ENCODE results near the gene CENPN.

DNA sequence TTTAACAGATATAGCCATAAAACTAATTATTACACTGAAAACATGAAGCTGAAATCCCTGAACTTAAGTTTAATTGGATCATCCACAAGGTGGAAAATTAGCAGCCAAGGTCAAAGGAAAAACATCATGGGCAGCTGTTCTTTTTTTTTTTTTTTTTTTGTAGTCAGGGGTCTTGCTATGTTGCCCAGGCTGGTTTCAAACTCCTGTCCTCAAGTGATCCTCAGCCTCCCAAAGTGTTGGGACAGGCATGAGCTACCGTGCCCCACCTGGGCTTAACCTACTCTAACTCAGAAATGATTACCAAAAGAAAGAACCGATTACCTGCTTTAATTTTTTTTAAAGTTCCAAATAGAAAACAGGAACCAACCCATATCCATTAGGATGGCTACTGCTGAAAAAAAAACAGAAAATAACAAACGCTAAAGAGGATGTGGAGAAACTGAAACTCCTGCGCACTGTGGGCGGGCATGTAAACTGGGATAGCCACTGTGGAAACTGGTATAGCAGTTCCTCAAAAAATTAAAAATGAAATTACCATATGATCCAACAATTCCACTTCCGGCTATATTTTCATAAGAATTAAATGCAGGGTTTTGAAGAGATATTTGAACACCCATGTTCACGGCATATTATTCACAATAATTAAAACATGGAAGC is 8.9 kb upstream of the CENPN start:
- TF ChIP-seq, protein P1, sequence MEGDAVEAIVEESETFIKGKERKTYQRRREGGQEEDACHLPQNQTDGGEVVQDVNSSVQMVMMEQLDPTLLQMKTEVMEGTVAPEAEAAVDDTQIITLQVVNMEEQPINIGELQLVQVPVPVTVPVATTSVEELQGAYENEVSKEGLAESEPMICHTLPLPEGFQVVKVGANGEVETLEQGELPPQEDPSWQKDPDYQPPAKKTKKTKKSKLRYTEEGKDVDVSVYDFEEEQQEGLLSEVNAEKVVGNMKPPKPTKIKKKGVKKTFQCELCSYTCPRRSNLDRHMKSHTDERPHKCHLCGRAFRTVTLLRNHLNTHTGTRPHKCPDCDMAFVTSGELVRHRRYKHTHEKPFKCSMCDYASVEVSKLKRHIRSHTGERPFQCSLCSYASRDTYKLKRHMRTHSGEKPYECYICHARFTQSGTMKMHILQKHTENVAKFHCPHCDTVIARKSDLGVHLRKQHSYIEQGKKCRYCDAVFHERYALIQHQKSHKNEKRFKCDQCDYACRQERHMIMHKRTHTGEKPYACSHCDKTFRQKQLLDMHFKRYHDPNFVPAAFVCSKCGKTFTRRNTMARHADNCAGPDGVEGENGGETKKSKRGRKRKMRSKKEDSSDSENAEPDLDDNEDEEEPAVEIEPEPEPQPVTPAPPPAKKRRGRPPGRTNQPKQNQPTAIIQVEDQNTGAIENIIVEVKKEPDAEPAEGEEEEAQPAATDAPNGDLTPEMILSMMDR (IDR thresholded peaks at IDR 0.05; ENCODE audit: low read depth, low read length) = no peak
- no peak for TF ChIP-seq EZH2phosphoT487 (IDR thresholded peaks at IDR 0.05; ENCODE audit: low read depth)

Data from OCI-LY3 (cell line).